ENCODE data around the gene WFIKKN1.

Gene WFIKKN1

DNA sequence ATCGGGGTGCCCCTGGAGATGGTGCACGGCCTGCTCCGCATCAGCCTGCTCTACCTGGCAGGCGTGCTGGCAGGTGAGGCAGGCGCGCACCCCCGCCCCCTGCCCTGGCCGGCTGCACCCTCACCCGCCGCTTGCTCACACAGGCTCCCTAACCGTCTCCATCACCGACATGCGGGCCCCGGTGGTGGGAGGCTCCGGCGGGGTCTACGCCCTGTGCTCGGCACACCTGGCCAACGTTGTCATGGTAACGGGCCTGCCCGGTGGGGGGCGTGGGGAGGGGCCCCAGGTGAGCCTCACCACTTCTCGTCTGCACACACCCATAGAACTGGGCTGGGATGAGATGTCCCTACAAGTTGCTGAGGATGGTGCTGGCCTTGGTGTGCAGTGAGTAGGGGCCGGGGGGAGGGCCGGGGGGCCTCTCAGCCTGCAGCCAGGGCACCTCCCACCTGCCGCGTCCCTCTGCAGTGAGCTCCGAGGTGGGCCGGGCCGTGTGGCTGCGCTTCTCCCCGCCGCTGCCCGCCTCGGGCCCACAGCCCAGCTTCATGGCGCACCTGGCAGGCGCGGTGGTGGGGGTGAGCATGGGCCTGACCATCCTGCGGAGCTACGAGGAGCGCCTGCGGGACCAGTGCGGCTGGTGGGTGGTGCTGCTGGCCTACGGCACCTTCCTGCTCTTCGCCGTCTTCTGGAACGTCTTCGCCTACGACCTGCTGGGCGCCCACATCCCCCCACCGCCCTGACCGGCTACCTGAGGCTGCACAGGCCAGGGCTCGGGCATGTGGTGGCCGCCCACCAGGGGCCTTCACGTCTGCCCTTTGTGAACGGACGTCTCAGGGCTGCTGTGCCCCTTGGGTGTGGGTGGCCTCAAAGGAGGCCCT lies 46.8 kb downstream of the WFIKKN1 start:
- no peak for DNase-seq (ENCODE audit: low read depth)
- no peak for TF ChIP-seq CTCF (IDR thresholded peaks at IDR 0.05; ENCODE audit: control insufficient read depth, insufficient read depth, low read depth, low read length, missing control alignments)
- H3K4me3 ChIP-seq (ENCODE audit: control insufficient read depth, low read depth, low read length): no peak overlapping the region

DNA sequence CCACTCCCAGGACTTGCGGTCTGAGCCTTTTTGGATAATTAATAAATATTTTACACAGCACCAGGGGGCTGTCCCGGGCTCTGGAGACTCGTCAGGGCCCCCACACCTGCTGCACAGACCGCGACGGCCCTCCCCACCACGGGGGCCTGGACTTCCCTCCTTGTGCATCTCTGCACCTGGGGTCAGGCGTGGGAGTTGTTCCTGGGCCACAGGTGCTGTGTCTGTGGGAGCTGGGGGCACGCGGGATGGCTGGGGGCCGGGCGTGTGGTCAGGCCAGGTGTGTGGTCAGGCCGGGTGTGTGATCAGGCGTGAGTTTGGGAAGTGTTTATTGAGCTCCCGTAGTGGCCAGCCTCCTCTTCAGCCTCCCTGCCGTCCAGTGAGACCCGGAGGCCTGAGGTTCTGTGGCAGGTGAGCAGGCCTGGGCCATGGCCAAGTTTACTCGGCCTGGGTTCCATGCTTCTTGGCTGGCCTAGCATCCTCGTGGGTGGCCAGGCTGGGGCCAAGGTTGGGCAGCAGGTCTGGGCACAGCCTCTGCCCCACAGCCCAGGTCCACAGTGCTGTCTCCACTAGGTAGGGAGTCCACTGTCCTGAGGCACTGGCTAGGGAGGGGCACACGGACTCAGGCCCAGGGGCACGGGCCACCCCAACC lies 47.5 kb downstream of the WFIKKN1 start:
- DNase-seq (ENCODE audit: low read depth): no peak
- no peak for TF ChIP-seq CTCF (IDR thresholded peaks at IDR 0.05; ENCODE audit: control insufficient read depth, insufficient read depth, low read depth, low read length, missing control alignments)
- H3K4me3 ChIP-seq (ENCODE audit: control insufficient read depth, low read depth, low read length): no peak overlapping the region

- peak overlapping the region; percentile 49 for H3K4me3 ChIP-seq (ENCODE audit: control insufficient read depth, low read depth, low read length)
- DNase-seq (ENCODE audit: low read depth): no peak
- TF ChIP-seq CTCF (IDR thresholded peaks at IDR 0.05; ENCODE audit: control insufficient read depth, insufficient read depth, low read depth, low read length, missing control alignments): no peak
Observed at GRCh38 chr16:678858-679813, 48.4 kb downstream of the WFIKKN1 start.

GRCh38 chr16:679814-680624 lies 49.2 kb downstream of the WFIKKN1 start, which contains the start of gene STUB1:
Gene STUB1 (plus strand): TSS chr16:680410. CDS start chr16:680526, 116 bp downstream.
- no peak for DNase-seq (ENCODE audit: low read depth)
- H3K4me3 ChIP-seq (ENCODE audit: control insufficient read depth, low read depth, low read length): peak within 1 kb of the TSS; percentile 77
- TF ChIP-seq CTCF (IDR thresholded peaks at IDR 0.05; ENCODE audit: control insufficient read depth, insufficient read depth, low read depth, low read length, missing control alignments): no peak

DNA sequence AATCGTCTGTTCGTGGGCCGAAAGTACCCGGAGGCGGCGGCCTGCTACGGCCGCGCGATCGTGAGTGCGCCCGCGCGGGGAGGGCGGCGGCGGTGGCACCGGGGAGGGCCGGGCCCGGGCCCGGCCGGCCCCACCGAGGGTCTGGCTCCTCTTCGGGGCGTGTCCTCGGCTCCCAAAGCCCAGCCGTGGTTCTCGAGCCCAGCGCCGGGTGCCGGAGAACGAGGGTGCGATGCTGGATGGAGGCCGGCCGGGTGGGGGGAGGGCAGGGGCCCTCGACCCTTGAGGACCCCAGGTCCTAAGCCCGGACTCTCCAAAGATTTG lies 49.8 kb downstream of the WFIKKN1 start:
- no peak for DNase-seq (ENCODE audit: low read depth)
- peak overlapping the region; percentile 77 for H3K4me3 ChIP-seq (ENCODE audit: control insufficient read depth, low read depth, low read length)
- TF ChIP-seq CTCF (IDR thresholded peaks at IDR 0.05; ENCODE audit: control insufficient read depth, insufficient read depth, low read depth, low read length, missing control alignments): no peak
